ENCODE measurements around the gene ZDHHC6.

DNA sequence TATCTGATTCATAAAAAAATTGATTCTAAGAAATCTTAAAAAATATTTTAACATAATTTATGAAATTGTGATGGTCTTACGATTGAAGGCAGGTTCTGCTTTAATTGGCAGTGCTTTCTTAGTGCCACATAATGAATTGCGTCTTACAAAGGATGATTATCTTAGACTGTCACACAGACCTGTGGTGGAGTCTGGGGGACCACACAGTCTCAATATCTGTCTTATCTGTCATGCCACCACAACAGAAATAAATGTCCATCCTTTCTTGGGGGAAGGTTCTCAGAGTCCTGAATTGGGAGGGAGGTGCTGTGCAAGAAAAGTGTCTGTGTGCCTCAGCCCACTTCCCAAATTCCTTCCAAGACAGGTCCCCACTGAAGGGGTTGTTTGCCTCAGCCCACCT is 34.0 kb downstream of the ZDHHC6 start:
- TF ChIP-seq RARB (CRISPR knock-in tag; IDR thresholded peaks at IDR 0.05) (no peak), OSR1 (CRISPR knock-in tag; IDR thresholded peaks at IDR 0.05) (no peak), ISL1 (CRISPR knock-in tag; IDR thresholded peaks at IDR 0.05) (no peak), ZNF8 (CRISPR knock-in tag; IDR thresholded peaks at IDR 0.05) (no peak), ZFP3 (CRISPR knock-in tag; IDR thresholded peaks at IDR 0.05) (no peak)
